ENCODE data around the gene AHRR. TPM values are rescaled to one million over a fixed set of nuclear protein-coding genes. Genes with fewer than 3 reads are reported as not detected.

Gene AHRR
- total and polyA plus RNA-seq, 2 of the 4 experiments (the other 2 are of a cell fraction): 15.6 to 37.1 TPM

DNA sequence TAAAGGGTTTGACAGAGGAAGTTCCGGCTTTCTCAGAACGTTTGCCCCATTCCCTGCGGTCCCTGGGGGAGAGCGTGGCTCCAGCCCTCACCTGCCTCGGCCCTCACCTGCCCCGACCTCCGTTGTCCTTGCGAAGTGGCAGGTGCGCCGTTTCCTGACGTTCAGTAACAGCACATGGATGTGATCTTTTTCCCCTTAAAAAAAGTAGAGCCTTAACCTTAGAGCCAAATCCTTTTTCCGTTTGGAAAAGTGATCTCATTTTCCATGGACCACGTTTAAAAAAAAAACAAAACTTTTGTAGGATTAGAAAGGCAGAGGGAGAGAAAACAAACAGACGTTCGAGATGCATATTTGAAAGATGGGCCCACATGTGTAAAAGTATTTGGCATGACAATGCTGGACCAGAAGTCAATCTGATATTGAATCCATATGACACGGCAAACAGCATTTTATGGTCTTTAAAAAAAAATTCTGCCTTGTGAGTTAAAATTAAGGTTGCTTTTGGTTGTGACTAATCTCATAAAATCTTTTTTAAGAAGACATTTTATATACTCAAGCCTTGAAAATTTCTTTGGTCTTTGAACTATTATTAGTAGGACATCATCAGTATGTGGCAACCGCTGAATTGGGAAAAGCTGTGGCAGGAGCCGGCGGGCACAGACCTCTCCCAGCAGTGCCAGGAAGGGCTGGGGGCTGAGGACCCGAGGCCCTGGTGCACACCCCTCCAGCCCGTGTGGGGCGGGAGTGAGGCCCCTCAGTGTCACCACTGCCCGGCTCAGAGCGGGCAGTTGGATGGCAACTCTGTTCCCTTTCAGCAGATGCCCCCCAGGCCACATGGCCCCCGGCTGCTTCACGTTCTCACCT lies 79.0 kb downstream of the AHRR start:
- Histone ChIP-seq H3K9me1 (ENCODE audit: insufficient read depth, low read length) (peaks cover 32% of the 10 kb centered on the region), H3K27me3 (ENCODE audit: control insufficient read depth, insufficient read depth, low read length) (no peaks in the 10 kb centered on the region), H3K23ac (ENCODE audit: low read depth, low read length) (peak overlapping the region; percentile 98), H4K91ac (ENCODE audit: insufficient read depth, low read depth, low read length) (peak overlapping the region; percentile 100), H4K8ac (ENCODE audit: low read depth in 2 of 2, low read length in 2 of 2) (peak overlapping the region; percentile 96 to 98), H3K9me3 (ENCODE audit: control insufficient read depth, insufficient read depth, low read length) (no peaks in the 10 kb centered on the region), H4K20me1 (ENCODE audit: insufficient read depth, low read length) (no peaks in the 10 kb centered on the region; the same call in 1 of the 2 replicates), H2BK20ac (ENCODE audit: low read depth, low read length) (peak overlapping the region; percentile 98), H2AK9ac (replicated peaks; ENCODE audit: low read depth, low read length, poor library complexity) (peak overlapping the region; percentile 97), H3K79me1 (ENCODE audit: low read depth in 1 of 2, low read length in 2 of 2) (peaks cover 43 to 67% of the 10 kb centered on the region in 2 experiments), H2BK120ac (ENCODE audit: low read depth, low read length) (peak overlapping the region; percentile 99), H2AK5ac (ENCODE audit: low read depth, low read length) (peak overlapping the region; percentile 100), H2AFZ (replicated peaks; ENCODE audit: low read length, poor library complexity) (peak overlapping the region; percentile 64), H2BK15ac (ENCODE audit: low read depth, low read length) (peak overlapping the region; percentile 94; the same call in 2 of the 3 replicates), H3K36me3 (ENCODE audit: control insufficient read depth, insufficient read depth, low read length) (peaks cover 23% of the 10 kb centered on the region), H3K18ac (ENCODE audit: low read depth, low read length) (peak overlapping the region; percentile 99), H3K27ac (ENCODE audit: insufficient read depth, low read length) (peak overlapping the region; percentile 99), H3K4me2 (ENCODE audit: low read depth, low read length) (peak overlapping the region; percentile 75), H3K14ac (replicated peaks; ENCODE audit: low read depth, low read length) (peak overlapping the region; percentile 97), H3K4ac (ENCODE audit: low read depth, low read length) (peak overlapping the region; percentile 100), H3K9ac (ENCODE audit: low read depth, low read length) (peak overlapping the region; percentile 86), H3K56ac (ENCODE audit: extremely low read depth, insufficient read depth, low read length) (peak overlapping the region; percentile 97), H2BK5ac (ENCODE audit: low read depth, low read length, poor library complexity, severe bottlenecking) (peak overlapping the region; percentile 100), H3K4me3 (ENCODE audit: insufficient read depth, low read depth, low read length) (no peak overlapping the region), H4K5ac (ENCODE audit: low read depth, low read length) (peak overlapping the region; percentile 100), H3K4me1 (ENCODE audit: control insufficient read depth, insufficient read depth, low read length) (peaks cover 39% of the 10 kb centered on the region)
- TF ChIP-seq CEBPB (IDR thresholded peaks at IDR 0.05; ENCODE audit: low read depth, low read length) (peak; percentile 84), CHD1 (IDR thresholded peaks at IDR 0.05; ENCODE audit: low read depth, low read length) (peak; percentile 54; the same call in 1 of the 2 replicates), RFX5 (IDR thresholded peaks at IDR 0.05; ENCODE audit: low read depth, low read length) (no peak)
- TF ChIP-seq, protein P1, sequence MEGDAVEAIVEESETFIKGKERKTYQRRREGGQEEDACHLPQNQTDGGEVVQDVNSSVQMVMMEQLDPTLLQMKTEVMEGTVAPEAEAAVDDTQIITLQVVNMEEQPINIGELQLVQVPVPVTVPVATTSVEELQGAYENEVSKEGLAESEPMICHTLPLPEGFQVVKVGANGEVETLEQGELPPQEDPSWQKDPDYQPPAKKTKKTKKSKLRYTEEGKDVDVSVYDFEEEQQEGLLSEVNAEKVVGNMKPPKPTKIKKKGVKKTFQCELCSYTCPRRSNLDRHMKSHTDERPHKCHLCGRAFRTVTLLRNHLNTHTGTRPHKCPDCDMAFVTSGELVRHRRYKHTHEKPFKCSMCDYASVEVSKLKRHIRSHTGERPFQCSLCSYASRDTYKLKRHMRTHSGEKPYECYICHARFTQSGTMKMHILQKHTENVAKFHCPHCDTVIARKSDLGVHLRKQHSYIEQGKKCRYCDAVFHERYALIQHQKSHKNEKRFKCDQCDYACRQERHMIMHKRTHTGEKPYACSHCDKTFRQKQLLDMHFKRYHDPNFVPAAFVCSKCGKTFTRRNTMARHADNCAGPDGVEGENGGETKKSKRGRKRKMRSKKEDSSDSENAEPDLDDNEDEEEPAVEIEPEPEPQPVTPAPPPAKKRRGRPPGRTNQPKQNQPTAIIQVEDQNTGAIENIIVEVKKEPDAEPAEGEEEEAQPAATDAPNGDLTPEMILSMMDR (conservative IDR thresholded peaks at IDR 0.05; ENCODE audit: low read depth, low read length): no peak
- DNase-seq (peak; percentile 82), ATAC-seq (ENCODE audit: low read depth) (peak; percentile 4)
- 21% methylated on average over 8 of the region's 26 CpGs; no CpG with 5 or more reads in 1 of the 2 experiments for WGBS, 2 experiments (ENCODE audit: extremely low coverage in 2 of 2, insufficient read length in 1 of 2)
- in situ Hi-C loops (cut with MboI; ENCODE audit: low sequenced_read_pairs) (no loop called here), dilution Hi-C loops (cut with HindIII; ENCODE audit: low sequenced_read_pairs, unreplicated experiment) (no loop called here), intact Hi-C loops (cut with micrococcal nuclease) (loop anchor here (1.0 kb wide), 1 partner anchor 32 kb away; no protein-coding TSS in a partner anchor)
- BruUV-seq (replicated peaks): no TSS peak
- ChIA-PET POLR2A (ENCODE audit: unreplicated experiment) (no interaction called here), CTCF (no interaction called here)
